HCT116 (cell line): ENCODE measurements around the gene ALDH3A1. TPM values are rescaled to one million over a fixed set of nuclear protein-coding genes. Genes with fewer than 3 reads are reported as not detected.

Source experiments
- ATAC-seq: fragments of 200-7000 bp; cut with Tn5 transposase; 2 replicates; pipeline ENCODE4 v1.9.1; 2020; ENCODE audit warnings: mild to moderate bottlenecking, moderate library complexity
- BruUV-seq: library from RNA; stranded (reverse); fragments of 400-500 nt; replicated peaks from 2 replicates; lab custom pipeline; 2021; lab: Mats Ljungman, UMichigan
- CTCF ChIA-PET: fragments of 300-600 bp; sonication (Branson Sonifier 250); formaldehyde crosslinking; loops from one replicate; lab custom pipeline; 2021; ENCODE audit warnings: antibody characterized with exemption; lab: Charles Lee
- POLR2A ChIA-PET: fragments of 300-600, 350-600 bp; sonication (Branson Sonifier 250); formaldehyde crosslinking; loops from one replicate; lab custom pipeline; 2021; ENCODE audit warnings: antibody characterized with exemption; lab: Charles Lee
- RAD21 ChIA-PET, 2 experiments: fragments of 300-600 bp; sonication (Branson Sonifier 250); formaldehyde crosslinking; loops; one replicate each; lab custom pipeline; 2023; ENCODE audit warnings: low total read pairs in 2 of 2; ENCODE audit not compliant: uncharacterized antibody in 2 of 2, unreplicated experiment in 2 of 2, low non-redundant PET in 1 of 2; lab: Charles Lee
- DNase-seq: peaks from one replicate; pipeline ENCODE4 v3.0.0-alpha.2; 2010; ENCODE audit warnings: low read depth, low spot score
- H2AFZ ChIP-seq: fragments of 200-600 bp; shearing (Covaris generic), sonication (generic); 2 replicates; pipeline ENCODE4 v1.6.1; 2017; ENCODE audit warnings: low read depth, mixed run types, mixed read lengths, antibody characterized with exemption, low read length; ENCODE audit not compliant: poor library complexity, severe bottlenecking
- H3K27ac ChIP-seq: 2 replicates; pipeline ENCODE4 v1.5.1; 2012; ENCODE audit warnings: low read depth, low read length
- H3K27me3 ChIP-seq: fragments of 200-600 bp; sonication (generic); 2 replicates; pipeline ENCODE4 v1.6.1; 2016; ENCODE audit warnings: mixed run types, low read length, mixed read lengths; ENCODE audit not compliant: insufficient read depth
- H3K36me3 ChIP-seq, 2 experiments: fragments of 200-500 bp in 1 of 2; fragments of 200-600 bp in 1 of 2; sonication (Bioruptor generic) in 1 of 2; sonication (generic) in 1 of 2; 2 replicates each; pipeline versions ENCODE4 v1.5.1 to v1.6.1; 2014 to 2016; ENCODE audit warnings: low read length in 2 of 2, inconsistent platforms in 1 of 2, mixed read lengths in 1 of 2, mixed run types in 1 of 2; ENCODE audit not compliant: insufficient read depth in 2 of 2, control insufficient read depth in 1 of 2
- H3K4me1 ChIP-seq, 2 experiments: fragments of 200-600 bp in 1 of 2; sonication (generic) in 1 of 2; 2 replicates each; pipeline versions ENCODE4 v1.5.1 to v1.6.1; 2012 to 2017; ENCODE audit warnings: low read length in 2 of 2, inconsistent platforms in 1 of 2, mild to moderate bottlenecking in 1 of 2, mixed read lengths in 1 of 2, mixed run types in 1 of 2, moderate library complexity in 1 of 2; ENCODE audit not compliant: insufficient read depth in 2 of 2, control insufficient read depth in 1 of 2
- H3K4me2 ChIP-seq: fragments of 200-600 bp; sonication (generic); 2 replicates; pipeline ENCODE4 v1.6.1; 2017; ENCODE audit warnings: mixed run types, low read length, mixed read lengths
- H3K4me3 ChIP-seq, 2 experiments: fragments of 200-600 bp in 1 of 2; sonication (generic) in 1 of 2; replicated peaks in 1 of 2; 2 replicates each; pipeline ENCODE4 v1.5.1; 2011 to 2016; ENCODE audit warnings: low read length in 2 of 2, control low read depth in 1 of 2, low read depth in 1 of 2, mild to moderate bottlenecking in 1 of 2, mixed read lengths in 1 of 2, mixed run types in 1 of 2
- H3K79me2 ChIP-seq: fragments of 200-600 bp; sonication (generic); 2 replicates; pipeline ENCODE4 v1.6.1; 2017; ENCODE audit warnings: mild to moderate bottlenecking, mixed run types, low read length, moderate library complexity, mixed read lengths; ENCODE audit not compliant: insufficient read depth
- H3K9ac ChIP-seq: fragments of 200-600 bp; sonication (generic); 2 replicates; pipeline ENCODE4 v1.6.1; 2016; ENCODE audit warnings: low read length, mixed read lengths
- H3K9me2 ChIP-seq: fragments of 200-600 bp; sonication (generic), shearing (Covaris generic); 2 replicates; pipeline ENCODE4 v1.6.1; 2017; ENCODE audit warnings: mixed run types, mild to moderate bottlenecking, moderate library complexity; ENCODE audit not compliant: insufficient read depth
- H3K9me3 ChIP-seq, 2 experiments: fragments of 200-500 bp in 1 of 2; fragments of 200-600 bp in 1 of 2; sonication (Bioruptor generic) in 1 of 2; sonication (generic) in 1 of 2; 2 replicates each; pipeline ENCODE4 v1.6.1; 2014 to 2017; ENCODE audit warnings: low read length in 2 of 2, mixed read lengths in 2 of 2, inconsistent platforms in 1 of 2, low read depth in 1 of 2, mild to moderate bottlenecking in 1 of 2, mixed run types in 1 of 2, moderate library complexity in 1 of 2; ENCODE audit not compliant: control insufficient read depth in 1 of 2, insufficient read depth in 1 of 2
- H4K20me1 ChIP-seq: fragments of 200-600 bp; sonication (generic), shearing (Covaris generic); 2 replicates; pipeline ENCODE4 v1.6.1; 2017; ENCODE audit warnings: mixed run types, mild to moderate bottlenecking, moderate library complexity; ENCODE audit not compliant: insufficient read depth
- ATF3 ChIP-seq: IDR thresholded peaks from 2 replicates; pipeline ENCODE4 v1.6.1; 2012
- CBX3 ChIP-seq: IDR thresholded peaks from 2 replicates; pipeline ENCODE4 v1.6.1; 2012; ENCODE audit warnings: low read depth
- CEBPB ChIP-seq: IDR thresholded peaks from 2 replicates; pipeline ENCODE4 v1.6.1; 2012; ENCODE audit warnings: low read depth
- CTCF ChIP-seq, 3 experiments: fragments of 200-600 bp in 1 of 3; sonication (generic) in 1 of 3; IDR thresholded peaks in 2 of 3; conservative IDR thresholded peaks in 1 of 3; 2 replicates each; pipeline ENCODE4 v1.5.1; 2012 to 2017; ENCODE audit warnings: low read depth in 2 of 3, low read length in 2 of 3, antibody characterized with exemption in 1 of 3, borderline replicate concordance in 1 of 3, control low read depth in 1 of 3, mild to moderate bottlenecking in 1 of 3, mixed read lengths in 1 of 3, mixed run types in 1 of 3, moderate library complexity in 1 of 3; ENCODE audit not compliant: insufficient read depth in 1 of 3
- EGR1 ChIP-seq: IDR thresholded peaks from 2 replicates; pipeline ENCODE4 v1.6.1; 2012; ENCODE audit warnings: low read depth
- ELF1 ChIP-seq: IDR thresholded peaks from 2 replicates; pipeline ENCODE4 v1.6.1; 2012; ENCODE audit warnings: low read depth, borderline replicate concordance
- FOSL1 ChIP-seq: IDR thresholded peaks from 2 replicates; pipeline ENCODE4 v1.6.1; 2012; ENCODE audit warnings: low read depth
- JUND ChIP-seq: IDR thresholded peaks from 2 replicates; pipeline ENCODE4 v1.6.1; 2012
- POLR2AphosphoS5 ChIP-seq: IDR thresholded peaks from 2 replicates; pipeline ENCODE4 v1.6.1; 2011; ENCODE audit warnings: mild to moderate bottlenecking, low read depth, low read length, moderate library complexity
- SIN3A ChIP-seq: IDR thresholded peaks from 2 replicates; pipeline ENCODE4 v1.6.1; 2012; ENCODE audit warnings: low read depth
- SP1 ChIP-seq: IDR thresholded peaks from 2 replicates; pipeline ENCODE4 v1.6.1; 2012; ENCODE audit warnings: low read depth
- YY1 ChIP-seq: IDR thresholded peaks from 2 replicates; pipeline ENCODE4 v1.6.1; 2011; ENCODE audit warnings: low read length, low read depth, moderate library complexity, mild to moderate bottlenecking; ENCODE audit not compliant: insufficient replicate concordance; ENCODE audit errors: extremely low read depth
- ZNF274 ChIP-seq: fragments of 200-500 bp; sonication (Bioruptor generic); IDR thresholded peaks from 2 replicates; pipeline ENCODE4 v1.6.1; 2014; ENCODE audit warnings: mild to moderate bottlenecking, low read depth, low read length, inconsistent platforms
- intact Hi-C: fragments of 100-400 bp; cut with micrococcal nuclease; formaldehyde crosslinking; loops from 2 replicates; pipeline ENCODE4 v1.10.0; 2022
- total RNA-seq: library from RNA; stranded (reverse); gene quantifications from one replicate; pipeline ENCODE4 v1.2.1, GENCODE V29; 2021; ENCODE audit not compliant: unreplicated experiment
- TF ChIP-seq, protein P1 (sequence below): IDR thresholded peaks from 2 replicates; pipeline ENCODE4 v1.6.1; 2012; ENCODE audit warnings: low read depth
- TF ChIP-seq, protein P2 (sequence below): IDR thresholded peaks from 2 replicates; pipeline ENCODE4 v1.6.1; 2012

Gene ALDH3A1
- total RNA-seq, 1 experiment from 2014 or later: 0.86 TPM

DNA sequence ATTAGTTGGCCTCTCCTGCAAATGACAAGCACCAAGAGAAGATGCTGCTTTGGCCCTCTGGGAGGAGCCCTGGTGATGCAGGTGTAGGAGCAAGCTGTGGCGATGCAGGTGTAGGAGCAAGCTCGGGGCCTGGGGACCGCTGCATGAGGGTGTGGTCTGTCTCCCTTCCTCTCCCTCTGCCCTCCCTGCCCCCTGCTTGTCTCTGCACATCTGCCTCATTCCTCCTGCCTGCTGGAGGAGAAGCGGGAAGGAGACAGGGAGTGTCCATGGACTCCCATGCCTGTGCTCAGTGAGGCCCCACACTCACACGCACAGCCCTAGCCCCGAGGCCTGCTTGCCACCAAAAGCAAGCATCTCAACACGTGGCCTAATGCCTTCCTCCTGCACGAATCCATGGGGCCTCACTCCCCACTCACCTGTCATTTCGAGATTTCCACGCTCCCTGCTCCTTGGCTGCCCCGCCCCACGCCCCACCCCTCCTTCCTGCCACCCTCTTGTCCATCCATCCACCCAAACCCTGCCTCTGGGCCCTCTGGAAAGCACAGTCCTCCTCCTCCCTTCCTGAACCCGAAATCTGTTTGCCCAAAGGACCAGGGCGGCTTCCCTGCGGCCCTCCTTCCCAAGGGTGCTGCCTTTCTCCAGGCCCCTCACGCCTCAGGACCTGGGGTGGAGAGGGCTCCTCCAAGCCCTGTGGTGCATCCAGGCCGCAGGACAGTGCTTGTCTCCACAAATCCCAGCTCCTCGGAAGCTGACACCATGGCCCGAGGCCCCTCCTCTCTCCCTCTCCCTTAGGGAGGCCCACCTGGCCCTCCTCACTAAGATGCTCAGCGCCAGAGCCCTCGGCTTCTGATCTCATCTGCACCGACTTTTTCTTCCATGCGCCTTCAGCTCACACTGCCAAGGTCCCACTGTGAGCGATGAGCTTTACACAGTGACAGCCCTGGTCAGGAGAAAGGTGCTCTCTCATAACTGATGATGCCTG is 11.8 kb upstream of the ALDH3A1 start:
- POLR2A ChIA-PET: interaction anchor here (0.6 kb wide), 1 partner anchor 135 kb away, joined by 3 read pairs; no protein-coding TSS in a partner anchor
- H3K9me2 ChIP-seq: no peaks in the 10 kb centered on the region
- no peak overlapping the region for H3K9ac ChIP-seq
- no peak overlapping the region for H3K4me3 ChIP-seq
- intact Hi-C loops: no loop called here
- H3K27ac ChIP-seq: no peak overlapping the region
- TF ChIP-seq FOSL1 (no peak), SP1 (no peak), EGR1 (no peak), CEBPB (no peak), JUND (no peak), ELF1 (no peak), YY1 (no peak), POLR2AphosphoS5 (no peak), CBX3 (no peak), ZNF274 (no peak), ATF3 (no peak), SIN3A (no peak), CTCF (IDR thresholded peaks at IDR 0.05 in 2 of 3, conservative IDR thresholded peaks at IDR 0.05 in 1 of 3; ENCODE audit: borderline replicate concordance in 1 of 3, insufficient read depth in 1 of 3, low read depth in 2 of 3, low read length in 2 of 3) (no peak)
- TF ChIP-seq, protein P1, sequence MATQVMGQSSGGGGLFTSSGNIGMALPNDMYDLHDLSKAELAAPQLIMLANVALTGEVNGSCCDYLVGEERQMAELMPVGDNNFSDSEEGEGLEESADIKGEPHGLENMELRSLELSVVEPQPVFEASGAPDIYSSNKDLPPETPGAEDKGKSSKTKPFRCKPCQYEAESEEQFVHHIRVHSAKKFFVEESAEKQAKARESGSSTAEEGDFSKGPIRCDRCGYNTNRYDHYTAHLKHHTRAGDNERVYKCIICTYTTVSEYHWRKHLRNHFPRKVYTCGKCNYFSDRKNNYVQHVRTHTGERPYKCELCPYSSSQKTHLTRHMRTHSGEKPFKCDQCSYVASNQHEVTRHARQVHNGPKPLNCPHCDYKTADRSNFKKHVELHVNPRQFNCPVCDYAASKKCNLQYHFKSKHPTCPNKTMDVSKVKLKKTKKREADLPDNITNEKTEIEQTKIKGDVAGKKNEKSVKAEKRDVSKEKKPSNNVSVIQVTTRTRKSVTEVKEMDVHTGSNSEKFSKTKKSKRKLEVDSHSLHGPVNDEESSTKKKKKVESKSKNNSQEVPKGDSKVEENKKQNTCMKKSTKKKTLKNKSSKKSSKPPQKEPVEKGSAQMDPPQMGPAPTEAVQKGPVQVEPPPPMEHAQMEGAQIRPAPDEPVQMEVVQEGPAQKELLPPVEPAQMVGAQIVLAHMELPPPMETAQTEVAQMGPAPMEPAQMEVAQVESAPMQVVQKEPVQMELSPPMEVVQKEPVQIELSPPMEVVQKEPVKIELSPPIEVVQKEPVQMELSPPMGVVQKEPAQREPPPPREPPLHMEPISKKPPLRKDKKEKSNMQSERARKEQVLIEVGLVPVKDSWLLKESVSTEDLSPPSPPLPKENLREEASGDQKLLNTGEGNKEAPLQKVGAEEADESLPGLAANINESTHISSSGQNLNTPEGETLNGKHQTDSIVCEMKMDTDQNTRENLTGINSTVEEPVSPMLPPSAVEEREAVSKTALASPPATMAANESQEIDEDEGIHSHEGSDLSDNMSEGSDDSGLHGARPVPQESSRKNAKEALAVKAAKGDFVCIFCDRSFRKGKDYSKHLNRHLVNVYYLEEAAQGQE: no peak
- TF ChIP-seq, protein P2, sequence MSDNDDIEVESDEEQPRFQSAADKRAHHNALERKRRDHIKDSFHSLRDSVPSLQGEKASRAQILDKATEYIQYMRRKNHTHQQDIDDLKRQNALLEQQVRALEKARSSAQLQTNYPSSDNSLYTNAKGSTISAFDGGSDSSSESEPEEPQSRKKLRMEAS: no peak
- DNase-seq (no peak), ATAC-seq (no peak)
- CTCF ChIA-PET: interaction anchor here (0.6 to 1.3 kb wide), 4 partner anchors 15 to 397 kb away, joined by 3 read pairs; partner anchors contain the start of gene B9D1
- no peaks in the 10 kb centered on the region for H3K9me3 ChIP-seq
- no peaks in the 10 kb centered on the region for H3K36me3 ChIP-seq
- H3K4me1 ChIP-seq: peaks cover under 1 to 10% of the 10 kb centered on the region in 2 experiments; a peak in 1 of 4 replicates
- no peaks in the 10 kb centered on the region for H3K79me2 ChIP-seq
- RAD21 ChIA-PET: no interaction called here
- no peak overlapping the region for H2AFZ ChIP-seq
- BruUV-seq: no TSS peak
- H3K27me3 ChIP-seq: no peaks in the 10 kb centered on the region
- no peaks in the 10 kb centered on the region for H4K20me1 ChIP-seq
- no peak overlapping the region for H3K4me2 ChIP-seq
